D721Med (cell line): Measurements from ENCODE around the gene IPP.

Experiments
- DNase-seq: peaks from one replicate; pipeline ENCODE4 v3.0.0; 2011; ENCODE audit warnings: low spot score; ENCODE audit not compliant: insufficient read length
- FAIRE-seq: peaks from 2 replicates; lab custom pipeline; 2011; peaks lifted over from hg19 to GRCh38; lab: Jason Lieb, UNC
- CTCF ChIP-seq: IDR thresholded peaks from 2 replicates; pipeline ENCODE4 v1.5.1; 2012; ENCODE audit warnings: mild to moderate bottlenecking, control low read depth; ENCODE audit not compliant: insufficient read depth; ENCODE audit errors: missing control alignments

IPP gene

GRCh38 chr1:45669379-45669778, 81.1 kb downstream of the IPP start:
- FAIRE-seq (no peak), DNase-seq (no peak)

GRCh38 chr1:45668526-45668925, 81.9 kb downstream of the IPP start:
- TF ChIP-seq CTCF = no peak
- no peak for FAIRE-seq

More at GRCh38 chr1:45669379-45669778, 81.1 kb downstream of the IPP start:
- TF ChIP-seq CTCF = no peak

DNA sequence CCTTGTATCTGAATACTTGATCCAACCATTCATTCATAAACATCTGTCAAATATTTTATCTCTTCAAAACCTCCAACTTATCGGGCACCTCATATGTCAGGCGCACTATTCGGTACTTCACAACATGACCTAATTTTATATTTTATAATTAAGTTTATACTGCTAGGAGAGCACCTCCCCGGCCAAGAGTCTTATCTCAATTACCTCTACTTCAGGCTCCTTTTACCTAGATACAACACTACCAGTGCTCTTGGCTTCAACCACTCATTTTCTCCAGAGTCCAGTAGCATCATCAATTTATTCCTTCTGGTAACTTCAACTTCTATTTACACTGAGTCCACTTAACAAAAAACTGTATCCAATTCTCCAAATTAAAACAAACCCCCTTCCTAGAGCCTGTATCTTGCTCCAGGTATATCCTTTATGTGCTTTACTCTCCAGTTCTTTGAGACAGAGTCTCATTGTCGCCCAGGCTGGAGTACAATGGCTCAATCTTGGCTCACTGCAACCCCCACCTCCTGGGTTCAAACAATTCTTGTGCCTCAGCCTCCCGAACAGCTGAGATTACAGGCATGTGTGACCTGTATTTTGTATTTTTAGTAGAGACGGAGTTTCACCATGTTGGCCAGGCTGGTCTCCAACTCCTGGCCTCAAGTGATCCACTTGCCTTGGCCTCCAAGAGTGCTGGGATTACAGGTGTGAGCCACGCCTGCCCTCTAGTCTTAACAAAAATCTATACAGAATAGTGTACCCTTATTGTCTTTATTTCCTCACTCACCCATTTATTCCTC, 82.9 kb downstream of the IPP start:
- no peak for TF ChIP-seq CTCF
- no peak for DNase-seq
- FAIRE-seq = no peak

More at GRCh38 chr1:45668526-45668925, 81.9 kb downstream of the IPP start:
- no peak for DNase-seq

GRCh38 chr1:45666836-45667235, 83.6 kb downstream of the IPP start:
- FAIRE-seq (no peak), DNase-seq (no peak)
- TF ChIP-seq CTCF = no peak

DNA sequence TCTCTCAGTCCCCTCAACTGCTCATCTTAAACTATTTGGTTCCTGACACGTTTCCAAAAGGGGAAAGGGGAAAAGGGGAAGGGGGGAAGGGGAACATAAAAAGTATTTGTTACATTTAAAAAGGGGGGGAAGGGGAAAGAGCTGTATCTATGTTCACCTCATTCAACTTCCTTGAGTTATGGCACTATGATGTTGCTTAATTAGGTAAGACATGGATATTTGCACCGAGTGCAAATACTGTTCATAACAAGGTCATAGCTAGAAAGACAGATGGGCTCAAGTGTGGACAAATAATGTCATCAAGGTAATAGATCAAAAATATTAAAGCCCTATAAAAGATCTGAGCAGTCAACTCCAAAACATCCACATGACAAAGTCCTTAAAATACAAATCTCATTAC, 90.1 kb downstream of the IPP start:
- no peak for DNase-seq
- no peak for TF ChIP-seq CTCF
- no peak for FAIRE-seq

GRCh38 chr1:45659222-45659621, 91.2 kb downstream of the IPP start:
- TF ChIP-seq CTCF = no peak
- no peak for DNase-seq
- FAIRE-seq = no peak

GRCh38 chr1:45658171-45658570, 92.3 kb downstream of the IPP start:
- DNase-seq (no peak), FAIRE-seq (no peak)
- no peak for TF ChIP-seq CTCF
